DOHH2 (cell line): Measurements from ENCODE around the gene PON3.

ENCODE experiments used
- H3F3A ChIP-seq: fragments of 200-600 bp; sonication (generic), shearing (Covaris generic); 2 replicates; pipeline ENCODE4 v1.6.0; 2016; ENCODE audit warnings: antibody characterized with exemption, mild to moderate bottlenecking; ENCODE audit not compliant: control insufficient read depth, insufficient read depth
- H3K27ac ChIP-seq: fragments of 200-600 bp; sonication (generic); 2 replicates; pipeline ENCODE4 v1.5.1; 2014; ENCODE audit warnings: low read depth, mild to moderate bottlenecking, low read length, moderate library complexity
- H3K27me3 ChIP-seq: fragments of 200-600 bp; sonication (generic); 2 replicates; pipeline ENCODE4 v1.6.1; 2014; ENCODE audit warnings: mild to moderate bottlenecking, low read length, mixed read lengths; ENCODE audit not compliant: control insufficient read depth
- H3K36me3 ChIP-seq: fragments of 200-600 bp; sonication (generic); 2 replicates; pipeline ENCODE4 v1.6.1; 2014; ENCODE audit warnings: mild to moderate bottlenecking, low read length, moderate library complexity, mixed read lengths; ENCODE audit not compliant: control insufficient read depth
- H3K4me1 ChIP-seq: fragments of 200-600 bp; sonication (generic); 2 replicates; pipeline ENCODE4 v1.6.1; 2014; ENCODE audit warnings: mild to moderate bottlenecking, low read length, mixed read lengths; ENCODE audit not compliant: control insufficient read depth
- H3K4me2 ChIP-seq: fragments of 200-600 bp; sonication (generic); 2 replicates; pipeline ENCODE4 v1.6.0; 2014; ENCODE audit warnings: mild to moderate bottlenecking, low read length, moderate library complexity
- H3K4me3 ChIP-seq: fragments of 200-600 bp; sonication (generic); 2 replicates; pipeline ENCODE4 v1.5.1; 2014; ENCODE audit warnings: mild to moderate bottlenecking, low read length, mixed read lengths
- H3K79me2 ChIP-seq: fragments of 200-600 bp; sonication (generic); 2 replicates; pipeline ENCODE4 v1.6.1; 2014; ENCODE audit warnings: mild to moderate bottlenecking, low read length, mixed read lengths; ENCODE audit not compliant: control insufficient read depth
- H3K9me2 ChIP-seq: fragments of 200-600 bp; sonication (generic); replicated peaks from 2 replicates; pipeline ENCODE4 v1.6.1; 2014; ENCODE audit warnings: mild to moderate bottlenecking, low read length, mixed read lengths; ENCODE audit not compliant: control insufficient read depth
- H3K9me3 ChIP-seq: fragments of 200-600 bp; sonication (generic); 2 replicates; pipeline ENCODE4 v1.6.1; 2014; ENCODE audit warnings: antibody characterized with exemption, low read length, mixed read lengths; ENCODE audit not compliant: control insufficient read depth, insufficient read depth
- H4K20me1 ChIP-seq: fragments of 200-600 bp; sonication (generic); 2 replicates; pipeline ENCODE4 v1.6.0; 2014; ENCODE audit warnings: low read depth, mild to moderate bottlenecking, antibody characterized with exemption, low read length, moderate library complexity; ENCODE audit not compliant: control insufficient read depth, insufficient read depth
- CTCF ChIP-seq: fragments of 200-600 bp; sonication (generic); IDR thresholded peaks from one replicate; pipeline ENCODE4 v1.5.1; 2014; ENCODE audit warnings: antibody characterized with exemption, mild to moderate bottlenecking, low read depth, low read length; ENCODE audit not compliant: poor library complexity, severe bottlenecking
- EZH2phosphoT487 ChIP-seq: fragments of 200-600 bp; sonication (generic); IDR thresholded peaks from 2 replicates; pipeline ENCODE4 v1.6.1; 2017; ENCODE audit warnings: borderline replicate concordance, mild to moderate bottlenecking, antibody characterized with exemption, low read length, moderate library complexity, mixed read lengths

Gene PON3

GRCh38 chr7:95405208-95405607 is 9.0 kb upstream of the PON3 start:
- Histone ChIP-seq H3F3A (no peaks in the 10 kb centered on the region), H3K27ac (no peak overlapping the region), H3K9me2 (0 out of 2 replicates have a peak, but pooled peaks cover 2% of the 10 kb centered on the region), H3K79me2 (no peaks in the 10 kb centered on the region), H3K9me3 (peaks cover 5% of the 10 kb centered on the region; the same call in 1 of the 2 replicates), H3K27me3 (no peaks in the 10 kb centered on the region), H3K36me3 (no peaks in the 10 kb centered on the region), H3K4me2 (no peak overlapping the region), H4K20me1 (no peaks in the 10 kb centered on the region), H3K4me3 (no peak overlapping the region), H3K4me1 (no peaks in the 10 kb centered on the region)
- TF ChIP-seq CTCF (no peak), EZH2phosphoT487 (no peak)

GRCh38 chr7:95404316-95404865 is 8.2 kb upstream of the PON3 start:
- TF ChIP-seq EZH2phosphoT487 (no peak), CTCF (no peak)
- no peaks in the 10 kb centered on the region for H3K36me3 ChIP-seq
- H4K20me1 ChIP-seq: no peaks in the 10 kb centered on the region
- H3K79me2 ChIP-seq: no peaks in the 10 kb centered on the region
- H3K4me3 ChIP-seq: no peak overlapping the region
- no peak overlapping the region for H3K27ac ChIP-seq
- no peaks in the 10 kb centered on the region for H3K27me3 ChIP-seq
- H3K4me1 ChIP-seq: no peaks in the 10 kb centered on the region
- H3K4me2 ChIP-seq: no peak overlapping the region
- 0 out of 2 replicates have a peak, but pooled peaks cover 2% of the 10 kb centered on the region for H3K9me2 ChIP-seq
- H3K9me3 ChIP-seq: peaks cover 5% of the 10 kb centered on the region; the same call in 1 of the 2 replicates
- H3F3A ChIP-seq: no peaks in the 10 kb centered on the region

GRCh38 chr7:95398155-95398940 is 2.2 kb upstream of the PON3 start:
- H3K4me3 ChIP-seq: no peak overlapping the region
- no peaks in the 10 kb centered on the region for H3K27me3 ChIP-seq
- H3F3A ChIP-seq: no peaks in the 10 kb centered on the region
- TF ChIP-seq EZH2phosphoT487 (no peak), CTCF (no peak)
- H3K4me1 ChIP-seq: no peaks in the 10 kb centered on the region
- no peak overlapping the region for H3K4me2 ChIP-seq
- no peaks in the 10 kb centered on the region for H4K20me1 ChIP-seq
- H3K9me2 ChIP-seq: no peaks in the 10 kb centered on the region
- no peaks in the 10 kb centered on the region for H3K36me3 ChIP-seq
- no peak overlapping the region for H3K27ac ChIP-seq
- no peaks in the 10 kb centered on the region for H3K79me2 ChIP-seq
- no peaks in the 10 kb centered on the region for H3K9me3 ChIP-seq
